NCI-H226 (cell line): ENCODE data around the gene MYBPC3.
"Not testable (repeated sequence)": the region's sequence is repeated elsewhere in the genome, so short reads cannot be mapped to it uniquely, and the experiment has no call there.

ENCODE experiments used
- DNase-seq: peaks from one replicate; pipeline ENCODE4 v3.0.0-alpha.2; 2015

The MYBPC3 gene

DNA sequence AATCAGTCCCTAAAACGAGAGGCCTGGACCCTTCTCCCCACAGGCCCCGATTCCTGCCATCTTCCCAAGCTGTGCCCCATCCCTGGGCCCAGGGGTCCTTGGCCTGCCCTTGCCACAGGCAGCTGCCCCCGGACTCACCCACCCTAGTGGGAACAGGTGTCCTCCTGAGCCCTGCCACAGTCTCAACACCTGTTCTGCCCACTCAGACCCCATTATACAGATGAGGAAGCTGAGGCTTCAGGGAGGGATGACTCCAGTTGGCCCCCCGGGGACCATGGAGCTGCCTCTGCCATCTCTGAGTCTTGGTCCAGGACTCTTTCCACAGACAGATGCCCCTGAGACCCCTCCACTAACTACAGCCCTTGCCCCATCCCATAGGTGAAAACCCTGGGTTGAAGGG is 15.9 kb downstream of the MYBPC3 start:
- DNase-seq, result no peak

GRCh38 chr11:47335733-47336132 is 16.8 kb downstream of the MYBPC3 start:
- DNase-seq, result no peak

- not testable (repeated sequence) for DNase-seq
Observed at GRCh38 chr11:47334699-47335411, 17.6 kb downstream of the MYBPC3 start.

DNA sequence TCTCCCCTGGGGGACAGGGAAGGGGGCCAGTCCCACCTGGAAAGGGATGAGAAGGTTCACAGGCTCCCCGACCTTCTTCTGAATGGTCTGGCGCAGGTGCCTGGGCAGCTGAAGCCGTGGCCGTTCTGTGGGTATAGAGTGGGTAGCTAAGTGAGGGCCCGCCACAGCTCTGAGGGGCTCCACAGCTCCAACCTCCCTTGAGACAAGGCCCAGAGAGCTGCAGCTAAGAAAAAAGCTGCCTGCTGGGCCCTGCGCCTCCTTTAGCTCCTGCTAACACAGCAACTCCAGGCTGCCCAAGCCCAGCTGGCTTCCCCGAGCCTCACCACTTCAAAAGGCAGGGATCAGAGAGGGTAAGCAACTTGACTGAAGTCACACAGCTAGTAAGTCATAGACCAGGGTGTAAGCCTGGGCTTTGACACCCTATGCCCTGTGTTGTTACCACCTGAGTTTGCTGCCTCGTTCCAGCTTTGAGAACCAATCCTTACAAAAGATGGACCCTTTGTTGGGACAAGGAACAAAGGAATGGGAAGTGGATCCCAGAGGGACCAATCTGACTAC is 18.5 kb downstream of the MYBPC3 start:
- no peak for DNase-seq

GRCh38 chr11:47333526-47333845 is 19.0 kb downstream of the MYBPC3 start:
- no peak for DNase-seq

DNA sequence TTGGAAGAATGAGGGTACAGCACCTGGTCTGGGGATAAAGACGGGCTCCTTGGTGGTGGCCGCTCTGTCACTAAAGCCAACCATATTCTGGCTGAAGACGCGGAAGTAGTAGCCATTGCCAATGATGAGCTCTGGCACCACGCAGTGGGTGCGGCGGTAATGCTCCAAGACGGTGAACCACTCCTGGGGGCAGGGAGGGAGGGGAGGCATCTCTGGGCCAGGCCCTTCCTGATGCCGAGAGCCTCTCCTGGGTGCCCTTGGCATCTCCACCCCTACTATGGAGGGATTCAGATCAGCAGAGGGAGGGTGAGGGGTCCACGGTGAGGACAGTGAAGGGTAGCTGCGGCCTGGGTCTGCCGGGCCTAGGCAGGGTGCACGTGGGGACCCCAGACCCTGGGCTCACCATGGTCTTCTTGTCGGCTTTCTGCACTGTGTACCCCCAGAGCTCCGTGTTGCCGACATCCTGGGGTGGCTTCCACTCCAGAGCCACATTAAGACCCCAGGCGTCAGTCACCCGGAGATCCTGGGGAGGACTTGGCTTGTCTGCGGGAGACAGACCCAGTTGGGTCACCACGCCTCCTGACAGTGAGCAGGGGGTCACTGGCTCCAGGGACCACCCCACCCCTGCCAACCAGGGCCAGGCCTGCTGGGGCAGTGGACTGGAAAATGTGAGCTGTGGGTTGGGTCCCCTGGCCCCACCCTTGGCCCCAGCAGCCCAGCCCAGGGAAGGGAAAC is 19.5 kb downstream of the MYBPC3 start:
- no peak for DNase-seq

DNA sequence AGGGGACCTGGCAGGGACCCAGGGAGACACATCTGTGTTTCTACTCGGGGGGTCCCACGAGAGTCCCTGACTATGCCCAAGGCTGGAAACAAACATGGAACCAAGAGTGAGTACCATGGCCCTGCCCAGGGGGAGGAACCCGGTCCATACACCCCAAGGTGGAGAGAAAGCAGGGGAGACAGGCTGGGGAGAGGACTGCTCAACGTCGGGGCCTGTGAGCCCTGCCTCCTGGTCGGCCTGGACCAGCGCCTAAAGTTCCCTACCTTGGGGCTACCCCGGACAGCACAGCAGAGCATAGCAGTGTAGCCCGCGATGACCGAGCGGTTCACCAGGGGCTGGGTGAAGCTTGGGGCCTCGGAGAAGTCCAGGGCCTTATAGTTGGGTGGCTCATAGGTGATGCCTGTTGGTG is 20.2 kb downstream of the MYBPC3 start:
- no peak for DNase-seq

GRCh38 chr11:47331454-47332302 is 20.8 kb downstream of the MYBPC3 start:
- DNase-seq, result no peak

DNA sequence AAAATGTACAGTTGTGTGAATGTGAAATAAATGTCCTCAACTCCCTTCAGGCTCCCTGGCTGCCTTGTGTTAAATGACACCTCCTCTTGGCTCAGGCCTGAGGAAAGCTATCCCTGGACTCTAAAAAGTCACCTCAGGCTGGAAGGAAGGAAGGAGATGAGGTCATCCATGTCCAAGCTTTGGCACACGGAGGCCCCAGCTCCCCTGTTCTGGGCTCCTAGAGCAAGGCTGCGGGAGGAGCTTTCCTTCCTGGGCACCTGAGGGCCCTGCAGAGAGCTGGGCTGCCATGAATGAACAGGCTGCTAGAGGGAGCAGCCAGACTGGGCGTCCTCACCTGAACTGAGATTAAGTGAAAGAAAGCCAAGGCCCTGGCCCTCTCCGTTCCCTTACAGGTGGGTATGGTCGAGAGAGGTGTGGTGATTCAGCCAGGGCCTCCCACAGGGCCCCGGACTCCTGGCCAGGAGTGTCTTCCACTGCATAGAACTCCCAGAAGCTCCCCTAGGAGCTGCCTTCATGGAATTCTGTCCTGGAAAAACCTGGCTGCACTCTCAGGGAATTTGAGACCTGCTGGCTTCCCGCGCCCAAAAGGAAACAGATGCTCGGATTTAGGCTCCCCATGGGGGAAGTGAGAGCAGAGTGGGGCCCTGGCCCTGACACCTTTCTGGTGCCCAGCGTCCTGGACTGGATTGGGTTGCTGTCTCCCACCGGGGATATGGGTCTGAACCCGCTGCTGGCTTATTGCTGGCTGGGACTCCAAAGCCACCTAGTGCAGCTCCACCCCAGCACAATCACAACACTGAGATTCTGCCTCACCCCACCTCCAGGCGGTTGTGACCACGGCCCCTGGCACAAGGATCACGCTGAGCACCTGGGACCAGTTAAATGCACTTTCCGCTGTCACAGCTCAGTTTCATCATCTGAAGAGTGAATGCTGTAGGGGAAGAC is 22.2 kb downstream of the MYBPC3 start:
- no peak for DNase-seq

- DNase-seq, result no peak
Observed at GRCh38 chr11:47329431-47329986, 23.0 kb downstream of the MYBPC3 start.

DNA sequence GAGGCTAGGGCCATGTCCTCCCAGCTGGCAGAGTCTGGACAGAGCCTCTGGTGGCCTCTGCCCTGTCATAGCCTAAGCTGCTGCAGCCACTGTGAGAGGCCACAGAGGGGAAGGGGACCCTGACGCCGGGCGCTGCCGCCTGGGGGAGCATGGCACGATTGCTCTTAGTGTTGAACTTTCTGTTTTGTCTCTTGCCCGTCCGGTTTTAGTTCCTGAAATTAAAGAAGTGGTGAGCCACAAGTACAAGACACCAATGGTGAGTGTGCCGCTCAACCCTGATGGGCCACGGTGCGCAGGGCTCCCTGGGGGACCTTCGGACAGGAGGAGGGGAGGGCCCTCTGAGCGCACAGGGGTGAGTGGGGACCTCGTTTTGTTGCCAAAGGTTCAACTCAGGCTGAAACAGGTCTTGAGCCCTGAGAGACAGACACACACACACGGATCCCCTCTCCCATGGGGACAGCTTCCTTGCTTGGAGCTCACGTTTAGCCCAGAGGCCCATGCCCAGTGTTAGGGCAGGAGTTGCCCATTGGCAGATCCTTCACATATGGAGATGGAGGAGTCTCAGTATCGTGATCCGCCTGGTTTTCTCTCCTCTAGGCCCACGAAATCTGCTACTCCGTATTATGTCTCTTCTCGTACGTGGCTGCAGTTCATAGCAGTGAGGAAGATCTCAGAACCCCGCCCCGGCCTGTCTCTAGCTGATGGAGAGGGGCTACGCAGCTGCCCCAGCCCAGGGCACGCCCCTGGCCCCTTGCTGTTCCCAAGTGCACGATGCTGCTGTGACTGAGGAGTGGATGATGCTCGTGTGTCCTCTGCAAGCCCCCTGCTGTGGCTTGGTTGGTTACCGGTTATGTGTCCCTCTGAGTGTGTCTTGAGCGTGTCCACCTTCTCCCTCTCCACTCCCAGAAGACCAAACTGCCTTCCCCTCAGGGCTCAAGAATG is 23.8 kb downstream of the MYBPC3 start:
- DNase-seq, result no peak

GRCh38 chr11:47327949-47328348 is 24.6 kb downstream of the MYBPC3 start:
- no peak for DNase-seq

DNA sequence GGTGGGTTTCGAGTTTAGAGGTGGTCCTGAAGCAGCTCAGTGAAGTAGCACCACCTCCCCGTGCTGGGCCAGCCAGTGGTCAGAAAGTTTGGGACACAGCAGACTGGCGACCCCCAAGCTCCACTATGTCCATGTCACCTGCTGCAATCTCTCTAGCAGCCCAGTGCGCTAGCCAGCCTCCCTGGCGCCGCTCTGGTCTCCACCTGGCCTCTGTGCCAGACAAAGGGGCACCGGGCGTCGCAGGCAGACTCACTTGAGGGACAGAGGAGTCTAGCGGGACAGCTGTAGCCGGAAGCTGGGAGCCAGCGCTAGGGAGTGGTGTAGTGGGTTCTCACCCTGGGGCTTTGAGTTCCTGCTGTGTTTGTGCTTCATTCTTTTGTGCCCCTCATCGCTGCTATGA is 25.5 kb downstream of the MYBPC3 start:
- DNase-seq, result no peak

GRCh38 chr11:47326198-47326597 is 26.3 kb downstream of the MYBPC3 start:
- no peak for DNase-seq

DNA sequence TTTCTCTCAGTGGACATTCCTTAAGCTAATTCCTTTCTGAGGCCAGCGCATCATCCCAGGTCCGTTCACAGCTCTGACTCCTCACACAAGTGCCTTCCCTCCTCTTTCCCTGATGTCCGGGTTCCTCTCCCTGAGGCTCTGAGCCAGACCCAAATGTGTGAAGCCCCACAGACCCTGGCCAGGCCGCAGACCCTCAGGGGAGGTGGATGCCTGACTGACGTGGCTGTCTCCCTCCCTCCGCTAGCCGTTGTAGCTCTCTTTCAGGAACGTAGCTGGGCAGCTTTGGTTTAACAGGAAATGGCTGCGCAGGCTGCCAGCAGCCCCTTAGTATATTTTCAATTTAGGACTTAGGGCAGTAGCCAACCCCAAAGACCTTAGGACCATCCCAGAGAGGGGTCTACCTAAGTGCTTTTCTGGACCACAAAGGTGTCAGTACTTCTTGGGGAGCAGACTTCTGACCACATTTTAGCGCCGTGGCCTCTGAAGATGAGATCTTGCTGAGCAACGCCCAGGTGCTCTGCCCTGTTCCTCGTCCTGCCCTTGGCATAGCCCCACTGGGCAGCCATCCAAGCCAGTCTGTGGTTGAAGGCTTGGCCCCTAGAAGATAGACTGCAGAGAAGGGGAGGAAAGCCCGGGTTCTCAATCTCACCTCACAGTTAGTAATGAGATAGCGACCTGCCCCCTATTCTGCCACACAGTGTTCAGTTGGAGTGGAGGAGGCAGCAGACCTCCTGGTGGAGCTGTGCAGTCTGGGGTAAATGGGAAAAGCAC is 27.0 kb downstream of the MYBPC3 start:
- no peak for DNase-seq

DNA sequence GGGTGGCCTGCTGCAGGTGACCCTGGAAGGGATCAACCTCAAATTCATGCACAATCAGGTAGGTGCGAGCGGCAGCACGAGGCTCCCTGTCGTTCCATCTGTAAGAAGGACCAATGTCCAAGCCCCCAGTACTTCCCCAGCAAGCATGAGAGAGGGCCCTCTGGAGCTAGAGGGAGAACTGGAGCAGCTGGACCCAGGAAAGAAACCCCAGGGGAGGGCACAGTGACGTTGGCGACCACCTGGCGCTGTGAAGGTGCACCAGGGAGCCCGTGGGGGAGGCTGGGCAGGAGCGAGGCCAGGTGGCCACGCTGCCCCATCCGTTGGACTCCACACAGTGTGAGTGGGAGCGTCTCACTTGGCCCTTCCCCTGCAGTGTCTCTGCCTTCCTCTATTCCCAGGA is 28.0 kb downstream of the MYBPC3 start:
- DNase-seq, result no peak

DNA sequence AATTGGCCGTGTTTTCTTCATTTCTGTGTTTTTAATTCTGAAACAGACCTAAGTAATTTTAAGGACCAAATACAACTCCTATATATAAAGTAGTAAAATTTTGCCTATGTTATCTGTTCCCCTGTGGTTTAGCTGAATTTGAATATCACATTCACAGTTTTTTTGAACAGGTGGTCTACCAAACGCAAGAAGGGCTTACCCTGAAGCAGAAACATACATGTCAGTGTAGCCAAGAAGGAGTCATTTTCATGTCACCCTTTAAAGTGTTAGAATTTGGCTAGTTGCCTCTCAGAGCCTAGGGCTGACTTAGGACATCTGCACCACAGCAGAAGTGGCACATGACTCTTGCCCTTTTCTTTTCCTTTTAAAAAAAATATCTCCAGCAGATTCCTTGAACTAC is 34.3 kb downstream of the MYBPC3 start:
- DNase-seq, result no peak

- no peak for DNase-seq
Observed at GRCh38 chr11:47317064-47317828, 35.3 kb downstream of the MYBPC3 start.

- DNase-seq, result not testable (repeated sequence)
Observed at GRCh38 chr11:47316501-47316900, 36.0 kb downstream of the MYBPC3 start.
